ENCODE results near the gene FBXW7.

FBXW7 gene

DNA sequence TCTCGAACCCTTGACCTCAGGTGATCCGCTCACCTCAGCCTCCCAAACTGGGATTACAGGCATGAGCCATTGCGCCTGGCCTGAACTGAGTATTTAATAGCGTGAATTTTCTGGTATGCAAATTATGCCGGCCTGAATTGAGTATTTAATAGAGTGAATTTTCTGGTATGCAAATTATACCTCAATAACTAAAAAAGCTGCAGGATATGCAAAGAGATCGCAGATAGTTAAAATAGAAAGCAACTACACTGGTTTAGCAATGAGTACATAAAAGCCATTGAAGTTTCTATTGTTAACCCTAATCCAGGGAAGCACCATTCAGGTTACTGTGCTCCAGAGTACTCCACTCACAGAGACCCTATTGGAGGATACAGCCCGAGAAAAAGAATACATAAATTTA lies 22.8 kb downstream of the FBXW7 start (continued):
- TF ChIP-seq ZNF565 (CRISPR knock-in tag; conservative IDR thresholded peaks at IDR 0.05; ENCODE audit: low read depth) (no peak), GLIS3 (CRISPR knock-in tag; IDR thresholded peaks at IDR 0.05) (no peak), PPARA (CRISPR knock-in tag; IDR thresholded peaks at IDR 0.05; ENCODE audit: borderline replicate concordance) (no peak), TCF4 (CRISPR knock-in tag; IDR thresholded peaks at IDR 0.05; ENCODE audit: borderline replicate concordance) (no peak)

DNA sequence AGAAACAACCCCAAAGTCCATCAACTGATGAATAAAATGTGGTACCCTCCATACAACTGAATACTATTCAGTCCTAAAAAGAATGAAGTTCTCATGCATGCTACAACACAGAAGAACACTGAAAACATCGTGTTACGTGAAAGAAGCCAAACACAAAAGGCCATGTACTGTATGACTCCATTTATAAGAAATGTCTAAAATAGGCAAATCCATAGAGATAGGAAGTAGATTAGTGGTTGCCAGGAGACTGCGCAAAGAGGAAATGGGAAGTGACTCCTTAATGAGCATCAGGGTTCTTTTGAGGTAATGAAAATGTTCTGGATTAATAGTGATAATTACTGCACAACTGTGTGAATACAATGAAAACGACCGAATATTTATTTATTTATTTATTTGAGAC lies 23.4 kb downstream of the FBXW7 start:
- no peak for ATAC-seq
- TF ChIP-seq ISL1 (CRISPR knock-in tag; IDR thresholded peaks at IDR 0.05) (no peak), ZFP3 (CRISPR knock-in tag; IDR thresholded peaks at IDR 0.05) (no peak), ARNTL (CRISPR knock-in tag; IDR thresholded peaks at IDR 0.05; ENCODE audit: borderline replicate concordance, low read depth) (no peak), ZNF70 (CRISPR knock-in tag; IDR thresholded peaks at IDR 0.05) (no peak), ZC3H10 (CRISPR knock-in tag; IDR thresholded peaks at IDR 0.05) (no peak), PPARA (CRISPR knock-in tag; IDR thresholded peaks at IDR 0.05; ENCODE audit: borderline replicate concordance) (no peak), GLIS3 (CRISPR knock-in tag; IDR thresholded peaks at IDR 0.05) (no peak), BACH2 (CRISPR knock-in tag; IDR thresholded peaks at IDR 0.05; ENCODE audit: borderline replicate concordance) (no peak), SNAI2 (CRISPR knock-in tag; IDR thresholded peaks at IDR 0.05) (no peak), RARB (CRISPR knock-in tag; IDR thresholded peaks at IDR 0.05) (no peak), ZNF565 (CRISPR knock-in tag; conservative IDR thresholded peaks at IDR 0.05; ENCODE audit: low read depth) (no peak), TOX (CRISPR knock-in tag; IDR thresholded peaks at IDR 0.05; ENCODE audit: borderline replicate concordance) (no peak), TCF4 (CRISPR knock-in tag; IDR thresholded peaks at IDR 0.05; ENCODE audit: borderline replicate concordance) (no peak), OSR1 (CRISPR knock-in tag; IDR thresholded peaks at IDR 0.05) (no peak)
- TF ChIP-seq, protein P1, sequence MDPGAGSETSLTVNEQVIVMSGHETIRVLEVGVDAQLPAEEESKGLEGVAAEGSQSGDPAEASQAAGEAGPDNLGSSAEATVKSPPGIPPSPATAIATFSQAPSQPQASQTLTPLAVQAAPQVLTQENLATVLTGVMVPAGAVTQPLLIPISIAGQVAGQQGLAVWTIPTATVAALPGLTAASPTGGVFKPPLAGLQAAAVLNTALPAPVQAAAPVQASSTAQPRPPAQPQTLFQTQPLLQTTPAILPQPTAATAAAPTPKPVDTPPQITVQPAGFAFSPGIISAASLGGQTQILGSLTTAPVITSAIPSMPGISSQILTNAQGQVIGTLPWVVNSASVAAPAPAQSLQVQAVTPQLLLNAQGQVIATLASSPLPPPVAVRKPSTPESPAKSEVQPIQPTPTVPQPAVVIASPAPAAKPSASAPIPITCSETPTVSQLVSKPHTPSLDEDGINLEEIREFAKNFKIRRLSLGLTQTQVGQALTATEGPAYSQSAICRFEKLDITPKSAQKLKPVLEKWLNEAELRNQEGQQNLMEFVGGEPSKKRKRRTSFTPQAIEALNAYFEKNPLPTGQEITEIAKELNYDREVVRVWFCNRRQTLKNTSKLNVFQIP (CRISPR knock-in tag; IDR thresholded peaks at IDR 0.05; ENCODE audit: borderline replicate concordance, low read depth), result no peak
- TF ChIP-seq, protein P2, sequence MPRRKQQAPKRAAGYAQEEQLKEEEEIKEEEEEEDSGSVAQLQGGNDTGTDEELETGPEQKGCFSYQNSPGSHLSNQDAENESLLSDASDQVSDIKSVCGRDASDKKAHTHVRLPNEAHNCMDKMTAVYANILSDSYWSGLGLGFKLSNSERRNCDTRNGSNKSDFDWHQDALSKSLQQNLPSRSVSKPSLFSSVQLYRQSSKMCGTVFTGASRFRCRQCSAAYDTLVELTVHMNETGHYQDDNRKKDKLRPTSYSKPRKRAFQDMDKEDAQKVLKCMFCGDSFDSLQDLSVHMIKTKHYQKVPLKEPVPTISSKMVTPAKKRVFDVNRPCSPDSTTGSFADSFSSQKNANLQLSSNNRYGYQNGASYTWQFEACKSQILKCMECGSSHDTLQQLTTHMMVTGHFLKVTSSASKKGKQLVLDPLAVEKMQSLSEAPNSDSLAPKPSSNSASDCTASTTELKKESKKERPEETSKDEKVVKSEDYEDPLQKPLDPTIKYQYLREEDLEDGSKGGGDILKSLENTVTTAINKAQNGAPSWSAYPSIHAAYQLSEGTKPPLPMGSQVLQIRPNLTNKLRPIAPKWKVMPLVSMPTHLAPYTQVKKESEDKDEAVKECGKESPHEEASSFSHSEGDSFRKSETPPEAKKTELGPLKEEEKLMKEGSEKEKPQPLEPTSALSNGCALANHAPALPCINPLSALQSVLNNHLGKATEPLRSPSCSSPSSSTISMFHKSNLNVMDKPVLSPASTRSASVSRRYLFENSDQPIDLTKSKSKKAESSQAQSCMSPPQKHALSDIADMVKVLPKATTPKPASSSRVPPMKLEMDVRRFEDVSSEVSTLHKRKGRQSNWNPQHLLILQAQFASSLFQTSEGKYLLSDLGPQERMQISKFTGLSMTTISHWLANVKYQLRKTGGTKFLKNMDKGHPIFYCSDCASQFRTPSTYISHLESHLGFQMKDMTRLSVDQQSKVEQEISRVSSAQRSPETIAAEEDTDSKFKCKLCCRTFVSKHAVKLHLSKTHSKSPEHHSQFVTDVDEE (CRISPR knock-in tag; IDR thresholded peaks at IDR 0.05), result no peak
- TF ChIP-seq, protein P3, sequence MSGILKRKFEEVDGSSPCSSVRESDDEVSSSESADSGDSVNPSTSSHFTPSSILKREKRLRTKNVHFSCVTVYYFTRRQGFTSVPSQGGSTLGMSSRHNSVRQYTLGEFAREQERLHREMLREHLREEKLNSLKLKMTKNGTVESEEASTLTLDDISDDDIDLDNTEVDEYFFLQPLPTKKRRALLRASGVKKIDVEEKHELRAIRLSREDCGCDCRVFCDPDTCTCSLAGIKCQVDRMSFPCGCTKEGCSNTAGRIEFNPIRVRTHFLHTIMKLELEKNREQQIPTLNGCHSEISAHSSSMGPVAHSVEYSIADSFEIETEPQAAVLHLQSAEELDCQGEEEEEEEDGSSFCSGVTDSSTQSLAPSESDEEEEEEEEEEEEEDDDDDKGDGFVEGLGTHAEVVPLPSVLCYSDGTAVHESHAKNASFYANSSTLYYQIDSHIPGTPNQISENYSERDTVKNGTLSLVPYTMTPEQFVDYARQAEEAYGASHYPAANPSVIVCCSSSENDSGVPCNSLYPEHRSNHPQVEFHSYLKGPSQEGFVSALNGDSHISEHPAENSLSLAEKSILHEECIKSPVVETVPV (CRISPR knock-in tag; IDR thresholded peaks at IDR 0.05), result no peak
- TF ChIP-seq, protein P4, sequence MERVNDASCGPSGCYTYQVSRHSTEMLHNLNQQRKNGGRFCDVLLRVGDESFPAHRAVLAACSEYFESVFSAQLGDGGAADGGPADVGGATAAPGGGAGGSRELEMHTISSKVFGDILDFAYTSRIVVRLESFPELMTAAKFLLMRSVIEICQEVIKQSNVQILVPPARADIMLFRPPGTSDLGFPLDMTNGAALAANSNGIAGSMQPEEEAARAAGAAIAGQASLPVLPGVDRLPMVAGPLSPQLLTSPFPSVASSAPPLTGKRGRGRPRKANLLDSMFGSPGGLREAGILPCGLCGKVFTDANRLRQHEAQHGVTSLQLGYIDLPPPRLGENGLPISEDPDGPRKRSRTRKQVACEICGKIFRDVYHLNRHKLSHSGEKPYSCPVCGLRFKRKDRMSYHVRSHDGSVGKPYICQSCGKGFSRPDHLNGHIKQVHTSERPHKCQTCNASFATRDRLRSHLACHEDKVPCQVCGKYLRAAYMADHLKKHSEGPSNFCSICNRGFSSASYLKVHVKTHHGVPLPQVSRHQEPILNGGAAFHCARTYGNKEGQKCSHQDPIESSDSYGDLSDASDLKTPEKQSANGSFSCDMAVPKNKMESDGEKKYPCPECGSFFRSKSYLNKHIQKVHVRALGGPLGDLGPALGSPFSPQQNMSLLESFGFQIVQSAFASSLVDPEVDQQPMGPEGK (CRISPR knock-in tag; IDR thresholded peaks at IDR 0.05; ENCODE audit: borderline replicate concordance), result no peak

DNA sequence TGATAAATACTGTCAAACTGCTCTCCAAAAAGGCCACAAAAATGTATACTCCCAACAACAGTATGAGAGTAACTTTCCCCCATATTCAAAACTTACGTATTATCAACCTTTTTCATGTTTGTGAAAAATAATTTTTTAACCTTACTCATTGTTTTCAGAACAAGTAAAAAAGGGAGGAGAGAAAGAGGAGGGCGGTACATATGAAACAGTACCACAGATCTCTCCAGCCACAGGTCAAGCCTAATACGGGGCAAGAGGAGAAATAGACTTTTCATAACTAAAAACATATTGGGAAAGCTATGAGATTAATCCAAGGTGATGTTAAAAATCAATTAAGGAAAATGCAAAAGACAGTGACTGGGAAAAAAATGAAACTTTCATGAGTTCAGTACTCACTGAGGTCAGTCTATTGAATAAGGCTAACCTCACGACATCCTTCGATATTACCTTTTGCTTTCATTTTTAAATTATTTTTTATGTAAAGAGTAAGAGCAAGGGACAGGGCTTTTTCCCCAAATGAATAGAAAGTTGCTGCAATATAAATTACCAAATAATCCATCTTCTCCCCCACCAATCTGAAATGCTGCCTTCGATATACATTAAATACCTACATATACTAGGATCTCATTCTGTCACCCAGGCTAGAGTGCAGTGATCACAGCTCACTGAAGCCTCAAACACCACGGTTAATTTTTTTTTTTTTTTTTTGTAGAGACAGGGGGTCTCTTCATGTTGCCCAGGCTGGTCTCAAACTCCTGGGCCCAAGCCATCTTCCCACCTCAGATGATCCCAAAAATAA lies 25.3 kb downstream of the FBXW7 start:
- ATAC-seq, result no peak
- no peak for TF ChIP-seq GLIS3 (CRISPR knock-in tag; IDR thresholded peaks at IDR 0.05)
- TF ChIP-seq SNAI2 (CRISPR knock-in tag; IDR thresholded peaks at IDR 0.05), result no peak
- TF ChIP-seq BACH2 (CRISPR knock-in tag; IDR thresholded peaks at IDR 0.05; ENCODE audit: borderline replicate concordance), result no peak
- no peak for TF ChIP-seq RARB (CRISPR knock-in tag; IDR thresholded peaks at IDR 0.05)
- TF ChIP-seq ESRRG (CRISPR knock-in tag; IDR thresholded peaks at IDR 0.05), result no peak
- TF ChIP-seq ARNTL (CRISPR knock-in tag; IDR thresholded peaks at IDR 0.05; ENCODE audit: borderline replicate concordance, low read depth), result no peak
- TF ChIP-seq, protein P3 (CRISPR knock-in tag; IDR thresholded peaks at IDR 0.05), result no peak
- no peak for TF ChIP-seq ZFP30 (CRISPR knock-in tag; IDR thresholded peaks at IDR 0.05)
- no peak for TF ChIP-seq ISL1 (CRISPR knock-in tag; IDR thresholded peaks at IDR 0.05)
- TF ChIP-seq TCF4 (CRISPR knock-in tag; IDR thresholded peaks at IDR 0.05; ENCODE audit: borderline replicate concordance), result no peak
